T follicular helper cell (primary cell): ENCODE data around the gene CSF3.
A peak's percentile ranks its signal among the peaks of the same experiment; 100 is the strongest.

Experiments used
- DNase-seq: peaks from one replicate; pipeline ENCODE4 v3.0.0-alpha.2; 2020; ENCODE audit warnings: low read depth

The CSF3 gene

GRCh38 chr17:40024901-40025300, 9.7 kb downstream of the CSF3 start:
- DNase-seq, result no peak

- no peak for DNase-seq
Observed at GRCh38 chr17:40025559-40025958, 10.3 kb downstream of the CSF3 start.

GRCh38 chr17:40025991-40026815, 11.0 kb downstream of the CSF3 start:
- DNase-seq, result peak; percentile 22

- peak; percentile 66 for DNase-seq
Observed at GRCh38 chr17:40026816-40027613, 11.8 kb downstream of the CSF3 start.

- no peak for DNase-seq
Observed at GRCh38 chr17:40027614-40028012, 12.4 kb downstream of the CSF3 start.

GRCh38 chr17:40028595-40028994, 13.4 kb downstream of the CSF3 start:
- no peak for DNase-seq

GRCh38 chr17:40031706-40032105, 16.5 kb downstream of the CSF3 start:
- DNase-seq, result no peak

- DNase-seq, result no peak
Observed at GRCh38 chr17:40032322-40033320, 17.4 kb downstream of the CSF3 start.

- DNase-seq, result no peak
Observed at GRCh38 chr17:40033339-40033738, 18.1 kb downstream of the CSF3 start.

GRCh38 chr17:40034426-40035161, 19.4 kb downstream of the CSF3 start:
- no peak for DNase-seq

GRCh38 chr17:40035162-40035559, 19.9 kb downstream of the CSF3 start:
- no peak for DNase-seq

GRCh38 chr17:40038882-40039513, 23.8 kb downstream of the CSF3 start:
- no peak for DNase-seq

GRCh38 chr17:40041196-40041595, 26.0 kb downstream of the CSF3 start:
- no peak for DNase-seq

GRCh38 chr17:40056379-40057015, 41.3 kb downstream of the CSF3 start:
- DNase-seq, result no peak

- no peak for DNase-seq
Observed at GRCh38 chr17:40058186-40058784, 43.0 kb downstream of the CSF3 start.

- no peak for DNase-seq
Observed at GRCh38 chr17:40058865-40059264, 43.6 kb downstream of the CSF3 start.

GRCh38 chr17:40059729-40060475, 44.7 kb downstream of the CSF3 start:
- DNase-seq, result no peak

GRCh38 chr17:40060887-40061608, 45.8 kb downstream of the CSF3 start:
- no peak for DNase-seq
